NCI-H345 (cell line): ENCODE measurements around the gene SULT1B1.

Experiments used
- DNase-seq: peaks from one replicate; lab custom pipeline; 2025; lab: John Stamatoyannopoulos, UW

The SULT1B1 gene

GRCh38 chr4:69697536-69698242 is 62.7 kb downstream of the SULT1B1 start:
- DNase-seq: no peak

GRCh38 chr4:69689599-69689998 is 70.8 kb downstream of the SULT1B1 start:
- DNase-seq: peak; percentile 7

GRCh38 chr4:69684804-69685203 is 75.6 kb downstream of the SULT1B1 start:
- no peak for DNase-seq
